NCI-H1436 treated with DMSO at 0.1 percent for 48 hours (cell line): ENCODE measurements around the gene MAD1L1.
"Not testable (repeated sequence)": the region's sequence is repeated elsewhere in the genome, so short reads cannot be mapped to it uniquely, and the experiment has no call there.

ENCODE experiments used
- DNase-seq: peaks from one replicate; lab custom pipeline; 2025; lab: John Stamatoyannopoulos, UW

The MAD1L1 gene

DNA sequence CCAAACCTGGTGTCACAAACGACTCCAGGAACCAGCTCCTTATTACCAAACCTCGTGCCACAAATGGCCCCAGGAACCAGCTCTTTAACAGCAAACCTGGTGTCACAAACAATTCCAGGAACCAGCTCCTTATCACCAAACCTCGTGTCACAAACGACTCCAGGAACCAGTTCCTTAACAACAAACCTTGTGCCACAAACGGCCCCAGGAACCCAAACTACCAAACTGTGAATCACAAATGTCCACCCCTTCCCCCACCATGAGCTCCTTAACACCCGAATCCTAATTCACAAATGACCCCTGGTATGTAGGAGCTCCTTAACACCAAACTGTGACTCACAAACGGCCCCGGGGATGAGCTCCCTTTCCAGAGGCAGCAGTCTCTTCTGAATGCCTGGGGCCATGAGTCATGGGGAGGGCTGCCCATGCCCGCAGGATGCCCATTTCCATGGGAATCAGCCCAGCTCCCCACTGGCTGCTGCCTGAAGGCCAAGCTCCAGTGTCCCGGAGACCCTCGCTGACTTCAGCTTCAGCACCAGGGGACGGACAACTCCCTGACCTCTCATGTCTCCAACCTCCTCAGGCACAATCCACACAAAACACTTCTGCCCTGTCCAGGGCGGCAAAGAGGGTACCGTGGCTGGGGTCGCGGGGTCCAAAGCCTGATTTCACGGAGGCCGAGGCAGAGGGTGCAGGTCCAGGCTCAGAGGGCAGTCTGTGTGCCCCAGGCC is 349.5 kb downstream of the MAD1L1 start:
- DNase-seq, result no peak

DNA sequence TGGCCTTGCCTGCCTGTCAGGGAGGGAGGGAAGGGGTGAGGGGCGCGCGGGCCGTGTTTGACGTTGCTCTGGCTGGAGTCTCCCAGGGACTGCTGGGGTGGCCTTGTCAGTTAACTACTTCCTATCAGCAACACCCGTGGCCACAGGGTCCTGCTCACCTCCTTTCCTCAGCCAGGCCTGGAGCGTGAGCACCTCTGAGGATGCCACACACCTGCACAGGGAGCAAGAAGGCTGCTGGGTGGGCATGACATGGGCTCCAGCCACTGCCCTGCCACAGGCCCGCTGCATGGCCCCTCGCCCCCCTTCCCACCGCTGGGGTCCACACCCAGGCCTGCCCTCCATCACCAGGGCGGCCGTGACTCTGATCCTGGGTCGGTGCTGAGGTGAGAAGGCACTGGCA is 350.3 kb downstream of the MAD1L1 start:
- DNase-seq, result no peak

DNA sequence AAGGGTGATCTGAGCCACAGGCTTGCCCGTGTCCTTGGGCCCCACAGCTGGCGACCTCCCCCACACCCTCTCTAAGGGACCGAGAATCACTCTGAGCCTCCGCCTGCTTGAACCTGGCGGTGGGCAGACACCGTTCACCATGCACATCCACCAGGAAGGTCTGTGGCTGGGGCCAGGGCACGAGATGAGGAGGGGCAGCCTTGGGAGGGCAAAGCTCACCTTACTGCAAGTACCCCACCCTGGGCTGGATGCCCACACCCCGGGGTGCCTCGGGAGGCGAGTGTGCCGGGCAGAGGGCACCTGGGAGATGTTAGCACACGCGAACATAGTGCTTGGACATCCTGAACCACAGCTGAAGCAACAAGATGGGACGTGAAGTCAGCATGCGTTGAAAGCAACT is 350.8 kb downstream of the MAD1L1 start:
- no peak for DNase-seq

DNA sequence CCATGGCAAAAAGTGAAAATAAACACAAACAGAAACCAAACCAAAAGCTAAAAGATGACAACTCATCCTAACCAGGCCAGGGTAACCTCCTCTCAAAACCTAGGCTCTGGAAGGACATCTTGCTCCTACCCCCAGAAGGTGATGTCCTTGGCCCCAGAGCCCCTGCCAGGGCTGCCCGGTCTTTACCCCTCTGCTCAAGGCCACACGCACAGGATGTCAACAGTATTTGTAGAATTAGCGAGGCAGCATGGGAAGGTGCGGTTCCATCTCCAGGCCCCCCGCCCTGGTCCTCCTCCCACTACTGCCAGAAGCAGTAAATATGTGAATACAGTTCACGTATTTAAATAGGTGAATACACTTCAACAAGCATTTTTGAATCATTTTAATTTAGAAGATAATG is 356.1 kb downstream of the MAD1L1 start:
- DNase-seq, result not testable (repeated sequence)

DNA sequence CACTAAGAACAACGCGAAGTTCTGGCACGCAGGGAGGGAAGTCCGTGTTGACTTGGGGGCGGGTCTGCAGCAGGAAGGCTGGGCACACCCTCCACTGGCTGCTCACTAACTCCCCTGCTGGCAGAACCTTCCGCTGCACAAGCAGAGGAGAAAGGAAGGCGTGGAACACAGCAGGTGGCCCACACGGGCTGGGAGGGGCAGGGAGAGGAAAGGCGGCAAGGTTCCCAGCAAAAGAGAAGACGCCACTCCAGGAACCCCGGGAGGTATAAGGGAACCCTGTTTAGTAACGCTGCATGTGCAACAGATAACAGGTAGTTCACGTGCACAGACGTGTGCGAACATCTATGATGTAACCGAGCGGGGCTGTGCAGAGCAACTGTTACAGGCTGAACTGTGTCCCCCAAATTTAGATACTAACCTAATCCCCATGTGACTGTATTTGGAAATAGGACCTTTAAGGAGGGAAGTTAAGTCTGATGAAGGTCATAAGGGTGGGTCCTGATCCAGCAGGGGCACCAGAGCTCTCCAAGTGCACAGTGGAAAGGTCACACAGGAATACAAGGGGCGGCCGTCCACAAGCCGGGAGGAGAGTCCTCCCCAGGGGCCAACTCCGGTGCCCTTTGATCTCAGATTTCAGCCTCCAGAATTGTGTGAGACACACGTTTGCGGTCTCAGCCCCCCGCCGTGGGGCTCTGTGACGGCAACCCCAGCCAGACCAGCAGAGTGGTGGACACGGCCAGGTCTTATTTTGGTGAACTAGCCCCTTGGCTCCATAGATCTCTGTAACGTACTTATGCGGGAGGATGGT is 357.1 kb downstream of the MAD1L1 start:
- not testable (repeated sequence) for DNase-seq

DNA sequence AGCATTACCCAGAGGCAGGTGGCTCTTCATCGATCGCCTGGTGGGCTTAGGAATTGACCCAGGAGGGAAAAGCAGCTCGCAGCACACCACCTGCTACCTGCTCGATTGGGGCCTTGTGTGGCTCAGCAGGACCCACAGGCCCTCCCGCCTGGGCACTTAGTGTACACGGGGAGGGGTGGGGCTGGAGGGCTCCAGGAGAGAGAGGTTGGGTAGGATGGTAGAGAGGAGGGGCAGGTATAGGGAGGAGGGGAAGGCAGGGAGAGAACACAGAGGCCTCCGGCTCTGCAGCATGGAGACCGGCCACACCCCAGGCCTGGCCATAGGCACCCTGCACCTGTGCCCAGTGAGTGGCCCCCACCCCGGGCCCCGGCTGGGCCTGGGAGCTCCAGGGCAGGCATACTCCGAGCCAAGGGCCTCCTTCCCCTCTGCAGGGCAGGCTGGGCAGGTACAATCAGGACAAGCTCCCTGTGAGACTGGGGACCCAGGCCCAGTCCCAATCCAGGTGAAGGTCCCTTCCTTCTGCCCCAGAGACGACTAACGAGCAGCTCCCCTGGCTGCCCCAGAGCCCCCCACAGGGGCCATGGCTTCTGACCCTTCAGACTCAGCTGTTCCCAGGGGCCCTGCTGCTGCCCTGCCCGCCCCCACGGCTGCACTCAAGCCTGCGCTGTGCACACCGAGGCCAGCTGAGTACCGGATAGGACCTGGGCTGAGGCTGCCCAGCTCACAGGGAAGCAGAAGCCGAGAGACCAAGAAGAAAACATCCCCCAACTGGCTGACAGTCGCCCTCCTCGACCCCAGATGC is 358.0 kb downstream of the MAD1L1 start:
- DNase-seq, result not testable (repeated sequence)

DNA sequence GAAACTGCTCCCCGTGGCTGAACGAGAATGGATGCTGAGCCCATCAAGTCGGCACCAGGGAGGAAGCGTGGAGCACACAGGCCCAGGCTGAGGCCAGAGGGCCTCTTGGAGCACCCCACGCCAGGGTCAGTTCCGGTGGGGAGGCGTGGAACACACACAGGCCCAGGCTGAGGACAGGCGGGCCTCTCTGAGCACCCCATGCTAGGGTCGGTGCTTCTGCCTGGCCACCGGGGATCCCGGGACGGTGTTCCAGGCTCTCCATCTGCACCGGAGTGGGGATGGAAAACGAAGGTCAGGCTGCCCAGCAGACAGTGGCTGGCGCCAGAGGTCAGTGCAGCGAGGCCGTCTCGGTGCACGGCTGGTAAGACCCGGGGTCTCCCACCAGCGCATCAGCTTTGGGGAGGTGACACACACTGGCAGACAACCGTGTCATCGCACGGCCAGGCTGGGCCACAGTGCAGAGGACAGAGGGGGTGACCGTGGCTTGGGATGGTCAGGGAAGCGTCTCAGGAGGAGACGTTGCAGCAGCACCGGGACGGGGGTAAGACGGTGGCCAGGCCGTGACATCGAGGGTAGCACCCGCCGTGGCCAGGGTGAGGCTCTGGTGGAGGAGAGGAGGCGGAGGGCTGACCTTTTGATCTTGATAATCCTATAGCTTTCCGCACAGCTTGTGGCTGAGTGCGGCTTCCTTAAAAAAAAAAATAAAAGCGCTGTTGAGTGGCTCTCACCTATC is 358.7 kb downstream of the MAD1L1 start:
- no peak for DNase-seq

DNA sequence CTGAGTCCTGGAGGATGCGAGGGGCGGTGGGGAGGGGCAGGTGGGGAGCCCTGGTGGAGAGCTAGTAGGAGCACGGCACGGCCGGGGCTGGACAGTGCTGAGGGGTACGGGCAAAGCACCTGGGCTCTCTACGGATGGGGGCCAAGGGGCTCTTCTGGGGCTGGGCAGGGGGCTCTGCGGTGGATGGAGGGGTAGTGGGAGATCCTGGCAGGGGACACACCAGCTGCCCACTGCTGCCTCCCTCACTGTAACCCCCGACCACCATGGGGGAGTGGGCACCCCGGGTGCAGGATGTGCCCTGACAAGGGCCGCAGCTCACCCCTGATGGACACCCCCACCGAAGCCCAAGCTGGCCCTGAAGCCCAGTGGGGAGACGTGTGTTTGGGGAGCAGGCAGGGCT is 359.3 kb downstream of the MAD1L1 start:
- no peak for DNase-seq

DNA sequence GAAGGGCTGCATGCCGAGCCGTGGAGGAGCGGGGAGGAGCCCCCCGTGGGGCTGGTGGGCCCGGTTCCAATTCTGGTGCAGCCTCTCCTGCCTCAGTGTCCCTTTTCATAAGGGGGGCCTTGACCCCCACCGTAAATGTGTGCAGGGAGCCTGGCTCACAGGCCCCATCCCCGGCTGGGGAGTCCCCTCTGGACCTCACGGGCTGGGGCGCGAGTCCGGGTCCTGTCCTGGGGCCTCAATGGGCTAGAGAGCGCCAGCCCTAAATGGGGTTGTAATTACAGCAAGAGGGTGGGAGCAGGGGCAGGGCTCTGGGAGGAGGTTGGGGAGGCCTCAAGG is 359.7 kb downstream of the MAD1L1 start:
- DNase-seq, result no peak

DNA sequence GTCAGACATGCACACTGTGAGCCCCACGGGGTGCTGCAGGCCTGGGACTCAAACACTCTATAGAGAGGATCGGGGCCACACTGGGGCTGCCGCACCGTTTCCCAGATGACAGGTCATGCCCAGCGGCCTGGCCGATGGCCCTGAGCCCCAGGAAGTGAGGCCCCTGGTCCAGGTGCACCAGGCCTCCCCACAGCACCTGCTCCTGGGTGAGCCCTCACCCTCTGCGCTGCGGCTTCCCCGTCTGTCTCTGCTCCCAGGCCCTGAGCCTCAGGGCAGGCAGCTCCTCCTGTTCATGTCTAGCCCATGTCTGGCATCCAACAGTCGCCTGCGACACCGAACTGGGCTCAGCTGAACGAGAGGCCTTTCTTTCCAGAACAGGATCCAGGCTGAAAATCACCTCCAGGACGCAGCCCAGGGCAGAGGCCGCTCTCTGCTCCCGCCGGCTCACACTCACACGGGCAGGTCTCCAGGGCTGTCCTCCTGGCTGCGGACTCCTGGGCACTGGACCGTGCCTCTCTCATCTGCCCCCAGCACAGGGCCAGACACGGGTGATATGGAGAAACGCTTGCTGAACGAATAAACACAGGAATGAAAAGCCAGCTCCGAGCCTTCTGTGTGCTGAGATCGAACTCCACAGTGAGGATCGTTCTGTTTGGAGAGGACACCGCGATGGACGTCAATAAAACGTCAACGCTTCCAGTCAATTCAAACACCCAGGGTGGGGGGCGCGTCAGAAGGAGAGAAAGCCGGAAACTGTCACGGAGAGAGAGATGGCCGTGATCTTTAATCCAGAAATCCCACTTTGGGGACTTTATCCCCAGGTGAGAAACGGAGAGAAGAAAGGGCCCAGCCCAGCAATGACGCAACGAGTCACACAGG is 360.3 kb downstream of the MAD1L1 start:
- no peak for DNase-seq

DNA sequence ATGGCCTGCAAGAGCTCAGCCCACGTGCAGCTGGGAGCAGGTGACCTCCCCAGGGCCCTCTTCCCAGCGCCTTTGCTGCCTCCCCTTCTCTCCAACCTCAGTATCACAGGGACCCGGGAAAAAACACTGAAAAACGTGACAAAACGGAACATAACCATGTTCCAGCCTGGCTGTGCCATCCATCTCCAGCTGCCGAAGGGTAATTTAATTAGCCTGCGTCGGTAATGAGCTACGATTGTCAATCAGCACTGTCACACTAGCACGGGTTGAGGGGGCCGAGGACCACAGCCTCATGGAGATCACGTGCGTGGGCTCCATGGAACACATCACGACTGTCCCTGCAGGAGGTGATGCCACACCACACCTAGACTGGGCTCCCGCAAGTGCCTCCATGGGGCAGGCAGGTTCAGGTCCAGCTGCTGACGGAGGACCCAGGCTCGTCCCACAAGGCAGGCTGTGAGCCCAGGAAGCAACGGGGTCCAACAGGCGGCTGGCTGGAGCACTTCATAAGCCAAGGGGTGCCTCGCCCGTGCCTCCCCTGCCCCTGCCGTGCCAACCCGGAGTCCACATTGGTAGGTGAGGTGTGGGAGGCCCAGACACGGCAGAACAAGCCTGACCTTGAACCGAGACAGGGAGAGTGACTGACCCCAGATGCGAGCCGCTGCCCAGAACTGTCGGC is 363.2 kb downstream of the MAD1L1 start:
- DNase-seq, result no peak

DNA sequence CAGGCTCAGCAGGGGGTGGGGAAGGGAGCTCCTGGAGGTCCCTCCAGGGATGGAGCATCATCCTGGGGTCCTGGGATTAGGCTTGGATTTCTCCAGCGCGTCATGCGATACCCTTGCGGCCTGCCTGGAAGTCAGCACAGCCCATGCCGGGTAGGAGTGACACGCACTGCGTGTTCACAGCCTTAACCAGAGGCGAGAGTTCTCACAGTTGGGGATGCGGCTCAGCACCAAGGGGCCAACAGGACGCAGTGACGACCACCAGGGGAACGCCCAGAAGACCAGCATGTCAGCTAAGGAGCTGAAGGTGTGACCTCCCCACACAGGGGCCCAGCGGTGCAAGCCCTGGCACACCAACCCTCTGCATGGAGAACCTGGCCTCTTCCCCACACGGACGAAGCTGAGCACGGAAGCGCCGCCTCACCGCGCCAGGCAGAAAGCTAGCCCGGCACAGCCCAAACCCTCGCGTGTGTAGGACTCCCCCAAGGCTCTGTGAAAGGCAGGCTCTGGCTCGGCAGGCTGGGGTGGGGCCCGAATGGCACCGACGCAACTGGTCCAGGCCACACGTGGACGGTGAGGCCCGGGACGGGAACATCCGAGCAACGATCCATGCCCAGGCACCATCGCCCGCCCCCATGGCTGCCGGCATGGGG is 364.1 kb downstream of the MAD1L1 start:
- no peak for DNase-seq

DNA sequence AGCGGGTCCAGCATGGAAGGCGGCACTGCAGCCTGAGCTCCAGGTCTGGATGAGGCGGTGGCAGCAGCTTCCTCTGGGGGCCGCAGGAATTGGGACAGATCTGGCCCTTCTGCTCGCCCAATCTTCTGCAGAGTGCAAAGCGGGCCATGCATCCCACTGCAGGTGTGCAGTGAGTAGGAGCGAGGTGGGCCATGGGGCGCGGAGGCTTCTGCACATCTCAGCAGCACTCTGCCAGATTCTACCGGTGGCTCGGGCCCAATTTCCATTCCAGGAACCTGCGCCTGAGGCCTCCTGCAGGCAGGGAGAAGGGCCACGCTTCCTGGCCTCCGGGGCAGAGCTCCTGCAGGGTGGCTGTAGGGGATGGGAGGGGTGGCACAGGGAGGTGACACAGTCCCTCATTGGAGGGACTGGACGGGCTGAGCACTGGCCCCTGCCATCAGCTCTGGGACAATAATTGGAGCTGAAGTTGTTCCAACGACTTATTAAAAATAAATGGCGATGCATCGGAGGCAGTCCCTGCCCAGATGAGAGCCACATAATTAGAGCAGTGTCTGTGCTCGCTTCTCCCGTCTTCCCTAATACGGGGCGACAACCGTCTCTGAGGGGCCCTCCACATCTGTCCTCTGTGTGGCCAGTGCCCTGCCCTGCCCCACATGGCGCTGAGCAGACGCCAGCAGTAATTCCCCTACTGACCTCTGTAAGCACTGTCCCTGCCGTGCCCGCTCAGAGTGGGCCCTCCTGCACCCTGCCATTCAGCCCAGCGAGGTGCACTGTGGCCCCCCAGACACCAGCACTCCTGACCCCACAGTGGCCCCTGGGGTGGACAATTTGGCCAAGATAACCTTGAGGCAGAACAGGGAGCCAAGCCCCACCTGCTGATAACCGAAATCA is 365.1 kb downstream of the MAD1L1 start:
- no peak for DNase-seq

DNA sequence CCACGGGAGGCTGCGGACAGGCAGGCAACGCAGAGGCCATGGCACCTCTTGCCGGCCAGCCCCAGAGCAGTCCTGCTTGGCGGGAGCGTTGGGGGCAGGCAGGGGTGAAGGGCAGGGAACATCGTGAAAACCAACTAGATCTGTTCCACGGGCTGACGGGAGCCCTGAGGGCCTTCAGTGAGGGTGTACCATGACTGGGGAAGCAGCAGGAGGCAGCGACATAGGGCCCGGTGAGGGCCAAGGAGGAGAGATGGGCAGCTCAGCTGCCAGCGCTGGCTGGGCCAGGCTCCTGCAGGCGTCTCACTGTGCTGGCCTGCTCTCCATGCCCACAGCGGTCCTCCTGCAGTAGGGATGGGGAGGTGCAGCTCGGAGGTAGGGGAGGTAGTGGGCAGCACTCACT is 366.1 kb downstream of the MAD1L1 start:
- no peak for DNase-seq

DNA sequence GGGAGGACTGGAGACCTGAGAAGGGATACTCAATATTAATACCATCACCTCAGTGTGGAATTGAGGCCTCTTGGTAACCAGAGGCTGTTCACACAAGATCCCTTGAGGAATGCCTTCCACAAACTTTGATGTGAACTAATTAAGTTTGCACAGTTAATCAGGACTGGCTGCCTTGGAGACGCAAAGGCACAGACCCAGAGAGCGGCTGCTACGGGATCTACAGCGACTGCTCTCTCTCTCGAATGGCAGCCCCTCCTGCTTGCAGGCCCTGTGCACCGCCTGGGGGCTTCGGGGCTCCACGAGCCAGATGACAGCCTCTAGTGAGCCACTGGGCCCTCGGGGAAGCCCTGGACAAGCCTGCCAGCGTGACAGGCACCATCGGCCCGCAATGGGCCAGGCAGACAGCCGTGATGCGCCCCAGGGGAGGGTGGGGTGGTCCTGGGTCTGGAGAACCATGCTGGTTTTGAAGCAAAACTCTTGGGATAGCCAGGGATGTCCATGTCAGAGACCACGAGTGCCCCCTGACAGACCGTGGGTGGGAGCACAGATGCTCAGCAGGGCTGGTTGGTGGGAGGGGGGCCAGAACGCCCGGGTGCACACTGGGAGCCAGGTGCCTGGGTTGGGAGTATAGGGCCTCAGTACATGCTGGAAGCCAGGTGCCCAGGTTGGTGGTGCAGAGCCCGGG is 367.0 kb downstream of the MAD1L1 start:
- no peak for DNase-seq

DNA sequence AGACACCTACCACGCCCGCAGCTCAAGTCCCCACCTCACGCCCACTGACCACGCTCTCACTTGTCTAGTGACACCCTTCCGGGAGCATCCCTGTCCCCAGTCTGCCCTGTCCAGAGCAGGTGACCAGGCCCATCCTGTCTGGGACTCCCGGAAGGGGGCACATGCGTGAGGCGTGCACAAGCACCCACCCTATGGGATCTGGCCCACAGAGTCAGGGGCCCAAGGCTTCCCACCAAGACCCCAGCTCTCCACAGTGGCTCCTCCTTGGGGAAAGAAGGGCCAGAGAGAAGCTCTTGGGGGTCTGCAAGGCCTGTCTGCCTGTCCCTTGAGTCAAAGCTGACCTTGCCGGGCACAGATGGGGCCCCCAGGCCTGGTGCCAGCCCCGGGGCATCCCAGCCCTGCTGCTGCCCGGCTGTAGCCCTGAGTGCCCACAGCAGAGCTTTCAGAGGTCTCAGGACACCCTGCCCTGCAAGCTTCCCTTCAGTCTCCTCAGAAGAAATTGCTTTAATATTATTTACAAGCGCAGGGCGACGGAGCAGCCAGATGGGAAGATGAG is 367.7 kb downstream of the MAD1L1 start:
- DNase-seq, result no peak

DNA sequence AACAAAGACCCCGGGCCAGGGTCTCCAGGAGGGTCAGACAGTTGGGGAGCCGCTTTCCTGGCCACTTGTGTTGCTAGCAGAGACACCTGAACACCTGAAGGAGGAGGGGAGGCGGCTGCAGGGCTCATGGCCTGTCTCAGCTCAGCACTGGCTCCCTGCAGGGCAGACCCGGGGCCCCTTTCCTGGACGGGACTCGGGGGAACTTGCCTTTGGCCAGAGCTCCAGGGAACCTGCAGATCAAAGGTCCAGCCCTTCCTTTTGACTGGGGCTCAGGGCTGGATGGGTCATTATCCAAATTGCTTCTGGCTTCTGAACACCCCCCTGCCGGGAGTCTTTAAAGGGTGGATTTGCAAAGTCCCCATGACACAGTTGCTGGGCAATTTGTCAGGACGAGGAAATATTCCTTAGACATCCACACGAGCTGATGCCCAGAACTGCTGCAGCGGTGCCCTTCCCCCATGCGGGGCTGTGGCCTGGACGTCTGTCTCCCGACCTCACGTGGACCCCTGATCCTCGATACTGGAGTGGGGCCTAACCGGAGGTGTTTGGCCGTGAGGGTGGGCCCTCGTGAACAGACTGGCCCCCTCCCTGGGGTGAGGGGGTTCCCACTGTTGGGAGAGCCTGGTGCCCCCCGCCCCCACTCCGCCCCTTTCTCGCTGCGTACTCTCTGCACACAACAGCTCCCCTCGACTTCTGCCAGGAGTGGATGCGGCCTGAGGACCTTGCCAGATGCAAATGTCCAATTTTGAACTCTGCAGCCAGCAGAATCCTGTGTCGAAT is 368.4 kb downstream of the MAD1L1 start:
- no peak for DNase-seq
